ENCODE measurements around the gene MYH9. TPM values are rescaled to one million over a fixed set of nuclear protein-coding genes. Genes with fewer than 3 reads are reported as not detected.
"Not testable (repeated sequence)": the region's sequence is repeated elsewhere in the genome, so short reads cannot be mapped to it uniquely, and the experiment has no call there.

Gene MYH9
- total RNA-seq, 6 experiments from 2014 or later = 881 to 1,084 (median 937) TPM

DNA sequence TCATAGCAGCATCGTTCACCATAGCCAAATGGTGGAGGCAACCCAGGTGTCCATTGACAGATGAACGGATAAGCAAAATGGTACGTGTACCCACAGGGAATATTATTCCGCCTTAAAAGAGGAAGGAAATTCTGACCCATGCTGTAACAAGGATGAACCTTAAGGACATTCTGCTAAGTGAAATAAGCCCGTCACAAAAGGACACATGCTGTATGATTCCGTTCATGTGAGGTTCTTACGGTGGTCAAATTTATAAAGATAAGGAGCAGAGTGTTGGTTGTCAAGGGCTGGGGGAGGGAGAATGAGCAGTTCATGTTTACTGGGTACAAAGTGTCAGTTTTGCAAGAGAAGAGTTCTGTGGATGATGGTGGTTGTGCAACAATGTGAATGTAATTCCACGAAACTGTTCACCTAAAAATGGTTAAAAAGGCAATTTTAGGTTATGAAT is 108.5 kb downstream of the MYH9 start:
- Mint-ChIP-seq H3K4me3 (no peak overlapping the region; the same call in 1 of the 2 replicates), H3K27me3 (ENCODE audit: insufficient read depth) (peaks cover 60% of the 10 kb centered on the region), H3K36me3 (ENCODE audit: low read depth) (peaks cover 27% of the 10 kb centered on the region), H3K9me3 (peaks cover 6% of the 10 kb centered on the region; the same call in 1 of the 2 replicates), H3K4me1 (ENCODE audit: low read depth) (peaks cover 33% of the 10 kb centered on the region), H3K27ac (peak overlapping the region; percentile 56)
- DNase-seq = no peak
- TF ChIP-seq, protein P1, sequence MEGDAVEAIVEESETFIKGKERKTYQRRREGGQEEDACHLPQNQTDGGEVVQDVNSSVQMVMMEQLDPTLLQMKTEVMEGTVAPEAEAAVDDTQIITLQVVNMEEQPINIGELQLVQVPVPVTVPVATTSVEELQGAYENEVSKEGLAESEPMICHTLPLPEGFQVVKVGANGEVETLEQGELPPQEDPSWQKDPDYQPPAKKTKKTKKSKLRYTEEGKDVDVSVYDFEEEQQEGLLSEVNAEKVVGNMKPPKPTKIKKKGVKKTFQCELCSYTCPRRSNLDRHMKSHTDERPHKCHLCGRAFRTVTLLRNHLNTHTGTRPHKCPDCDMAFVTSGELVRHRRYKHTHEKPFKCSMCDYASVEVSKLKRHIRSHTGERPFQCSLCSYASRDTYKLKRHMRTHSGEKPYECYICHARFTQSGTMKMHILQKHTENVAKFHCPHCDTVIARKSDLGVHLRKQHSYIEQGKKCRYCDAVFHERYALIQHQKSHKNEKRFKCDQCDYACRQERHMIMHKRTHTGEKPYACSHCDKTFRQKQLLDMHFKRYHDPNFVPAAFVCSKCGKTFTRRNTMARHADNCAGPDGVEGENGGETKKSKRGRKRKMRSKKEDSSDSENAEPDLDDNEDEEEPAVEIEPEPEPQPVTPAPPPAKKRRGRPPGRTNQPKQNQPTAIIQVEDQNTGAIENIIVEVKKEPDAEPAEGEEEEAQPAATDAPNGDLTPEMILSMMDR (IDR thresholded peaks at IDR 0.05) = no peak

DNA sequence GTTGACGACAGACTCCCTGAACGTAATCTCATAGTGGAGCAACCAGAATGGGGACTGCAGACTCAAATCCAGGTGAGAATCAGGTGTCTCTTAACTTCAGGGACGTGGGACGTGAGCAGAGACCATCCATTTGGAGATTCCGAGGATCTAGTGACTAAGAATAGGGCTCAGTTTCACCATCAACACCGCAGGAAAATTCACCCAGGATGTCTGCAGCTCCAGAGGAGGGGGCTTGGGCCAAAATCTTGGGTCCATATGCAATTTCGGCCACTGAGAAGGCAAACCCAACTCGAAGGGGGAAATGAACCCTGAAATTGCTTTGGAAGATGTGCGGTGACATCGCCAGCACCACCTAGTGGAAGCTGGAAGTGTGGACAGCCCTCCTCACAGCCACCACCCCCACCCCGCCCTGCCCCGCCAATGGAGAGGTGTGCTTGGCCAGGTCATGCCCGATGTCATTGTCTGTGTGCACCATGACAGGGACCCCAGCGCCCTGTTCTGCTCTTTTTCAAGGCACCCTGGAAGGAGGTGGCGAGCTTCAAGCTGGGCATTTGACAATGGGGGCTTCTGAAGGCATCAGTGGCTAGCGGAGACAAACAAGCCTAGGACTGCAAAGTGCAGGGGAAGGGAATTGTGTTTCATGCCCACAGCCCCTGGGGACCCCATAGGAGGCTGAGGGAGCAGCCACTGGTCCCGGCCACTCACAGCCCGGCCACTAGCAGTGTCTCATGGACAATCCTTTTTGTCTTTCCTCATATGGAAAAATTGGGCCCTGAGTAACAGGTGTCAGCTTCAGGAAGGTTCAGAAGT is 110.1 kb downstream of the MYH9 start:
- Mint-ChIP-seq H3K27ac (peak overlapping the region; percentile 73), H3K9me3 (peaks cover 6% of the 10 kb centered on the region; the same call in 1 of the 2 replicates), H3K4me3 (peak overlapping the region; percentile 53), H3K4me1 (ENCODE audit: low read depth) (peaks cover 33% of the 10 kb centered on the region), H3K27me3 (ENCODE audit: insufficient read depth) (peaks cover 62% of the 10 kb centered on the region), H3K36me3 (ENCODE audit: low read depth) (peaks cover 26% of the 10 kb centered on the region)
- TF ChIP-seq, protein P1 (IDR thresholded peaks at IDR 0.05) = peak; percentile 84
- DNase-seq = peak; percentile 37

DNA sequence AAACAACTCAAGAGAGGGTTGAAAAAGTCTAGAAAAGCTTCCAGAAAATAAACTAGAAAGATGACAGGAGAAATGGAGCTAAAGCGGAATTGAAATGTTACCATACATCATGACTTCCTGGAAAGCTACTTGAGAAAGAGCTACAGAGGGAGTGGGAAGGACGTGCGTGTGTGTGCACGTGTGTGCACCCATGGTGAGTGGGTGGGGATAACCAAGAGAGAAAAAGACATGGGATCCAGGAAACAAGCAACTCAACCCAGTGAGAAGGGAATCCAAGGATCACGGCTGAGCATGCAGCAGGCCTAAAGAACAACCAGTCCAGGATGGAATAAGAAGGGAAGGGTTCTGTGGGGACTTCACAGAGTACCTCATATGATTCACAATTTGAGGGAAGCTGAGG is 113.2 kb downstream of the MYH9 start:
- Mint-ChIP-seq H3K27ac (peak overlapping the region; percentile 57), H3K9me3 (peaks cover 6% of the 10 kb centered on the region; the same call in 1 of the 2 replicates), H3K4me1 (ENCODE audit: low read depth) (peaks cover 28% of the 10 kb centered on the region), H3K4me3 (no peak overlapping the region), H3K36me3 (ENCODE audit: low read depth) (peaks cover 10% of the 10 kb centered on the region), H3K27me3 (ENCODE audit: insufficient read depth) (peaks cover 49% of the 10 kb centered on the region)
- TF ChIP-seq, protein P1 (IDR thresholded peaks at IDR 0.05) = no peak
- no peak for DNase-seq

DNA sequence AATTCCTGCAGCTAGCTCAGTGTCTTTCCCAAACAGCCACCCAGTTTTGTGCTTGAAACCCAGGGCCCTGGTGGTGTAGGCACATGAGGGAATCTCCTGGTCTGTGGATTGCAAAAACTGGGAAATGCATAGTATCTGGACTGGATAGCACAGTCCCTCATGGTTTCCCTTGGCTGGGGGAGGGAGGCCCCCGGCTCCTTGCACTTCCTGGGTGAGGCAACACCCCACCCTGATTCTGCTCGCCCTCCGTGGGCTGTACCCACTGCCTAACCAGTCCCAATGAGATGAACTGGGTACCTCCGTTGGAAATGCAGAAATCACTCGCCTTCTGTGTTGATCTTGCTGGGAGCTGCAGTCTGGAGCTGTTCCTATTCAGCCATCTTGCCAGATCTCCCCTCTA is 115.8 kb downstream of the MYH9 start:
- not testable (repeated sequence) for DNase-seq; H3K27ac Mint-ChIP-seq; H3K36me3 Mint-ChIP-seq (ENCODE audit: low read depth); H3K4me3 Mint-ChIP-seq; H3K9me3 Mint-ChIP-seq
- peaks cover 39% of the 10 kb centered on the region for H3K27me3 Mint-ChIP-seq (ENCODE audit: insufficient read depth)
- H3K4me1 Mint-ChIP-seq (ENCODE audit: low read depth) = peaks cover 12% of the 10 kb centered on the region

DNA sequence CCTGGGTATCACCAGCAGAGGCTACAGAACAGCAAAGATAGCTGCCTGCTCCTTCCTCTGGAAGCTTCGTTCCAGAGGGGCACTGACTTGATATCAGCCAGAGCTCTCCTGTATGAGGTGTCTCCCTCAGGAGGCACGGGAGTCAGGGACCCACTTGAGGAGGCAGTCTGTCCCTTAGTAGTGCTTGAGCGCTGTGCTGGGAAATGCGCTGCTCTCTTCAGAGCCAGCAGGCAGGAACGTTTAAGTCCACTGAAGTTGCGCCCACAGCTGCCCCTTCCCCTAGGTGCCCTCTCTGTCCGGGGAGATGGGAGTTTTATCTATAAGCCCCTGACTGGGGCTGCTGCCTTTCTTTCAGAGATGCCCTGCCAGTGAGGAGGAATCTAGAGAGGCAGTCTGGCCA is 116.5 kb downstream of the MYH9 start:
- not testable (repeated sequence) for H3K36me3 Mint-ChIP-seq (ENCODE audit: low read depth); H3K27ac Mint-ChIP-seq; H3K9me3 Mint-ChIP-seq; DNase-seq; H3K4me1 Mint-ChIP-seq (ENCODE audit: low read depth); H3K4me3 Mint-ChIP-seq
- H3K27me3 Mint-ChIP-seq (ENCODE audit: insufficient read depth) = peaks cover 36% of the 10 kb centered on the region

DNA sequence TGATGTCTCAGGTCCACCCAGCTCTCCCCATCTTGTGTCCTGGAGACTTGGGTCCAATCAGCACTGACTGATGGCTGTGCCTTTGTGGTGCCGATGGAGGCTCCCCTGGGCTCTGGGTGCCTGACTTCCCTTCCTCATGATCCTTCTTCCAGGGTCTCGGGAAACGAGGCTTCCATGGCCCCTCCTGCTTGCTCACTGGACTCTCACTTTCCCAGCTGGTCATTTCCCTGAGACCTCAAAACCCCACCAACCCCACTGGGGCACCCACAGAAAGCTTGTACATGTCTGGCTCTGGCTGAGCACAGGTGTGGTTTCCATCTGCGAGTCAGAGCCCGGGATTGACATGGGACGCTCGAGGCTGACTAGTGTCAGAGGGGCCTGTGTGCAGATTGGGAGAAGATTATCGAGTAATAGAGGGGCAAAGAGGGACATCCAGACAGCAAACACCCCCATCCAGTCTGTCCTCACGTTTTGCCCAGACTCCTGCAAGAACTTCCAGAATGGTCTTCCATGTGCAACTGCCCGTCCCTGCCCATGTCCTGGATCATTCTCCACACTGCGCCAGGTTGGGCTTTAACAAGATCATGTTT is 119.8 kb downstream of the MYH9 start:
- Mint-ChIP-seq H3K27me3 (ENCODE audit: insufficient read depth) (peaks cover 23% of the 10 kb centered on the region), H3K27ac (no peak overlapping the region), H3K4me3 (peak overlapping the region; percentile 31; the same call in 1 of the 2 replicates), H3K36me3 (ENCODE audit: low read depth) (peaks cover 10% of the 10 kb centered on the region), H3K9me3 (no peaks in the 10 kb centered on the region), H3K4me1 (ENCODE audit: low read depth) (peaks cover 5% of the 10 kb centered on the region; the same call in 1 of the 2 replicates)
- DNase-seq = no peak
- TF ChIP-seq, protein P1 (IDR thresholded peaks at IDR 0.05) = no peak
